ENCODE data around the gene NMU. TPM values are rescaled to one million over a fixed set of nuclear protein-coding genes. Genes with fewer than 3 reads are reported as not detected.

NMU gene
- total and polyA plus RNA-seq, 9 of the 15 experiments (the other 6 are each of a cell fraction or from before 2014, with no cell fraction given), result 73.8 to 846 (median 599) TPM

DNA sequence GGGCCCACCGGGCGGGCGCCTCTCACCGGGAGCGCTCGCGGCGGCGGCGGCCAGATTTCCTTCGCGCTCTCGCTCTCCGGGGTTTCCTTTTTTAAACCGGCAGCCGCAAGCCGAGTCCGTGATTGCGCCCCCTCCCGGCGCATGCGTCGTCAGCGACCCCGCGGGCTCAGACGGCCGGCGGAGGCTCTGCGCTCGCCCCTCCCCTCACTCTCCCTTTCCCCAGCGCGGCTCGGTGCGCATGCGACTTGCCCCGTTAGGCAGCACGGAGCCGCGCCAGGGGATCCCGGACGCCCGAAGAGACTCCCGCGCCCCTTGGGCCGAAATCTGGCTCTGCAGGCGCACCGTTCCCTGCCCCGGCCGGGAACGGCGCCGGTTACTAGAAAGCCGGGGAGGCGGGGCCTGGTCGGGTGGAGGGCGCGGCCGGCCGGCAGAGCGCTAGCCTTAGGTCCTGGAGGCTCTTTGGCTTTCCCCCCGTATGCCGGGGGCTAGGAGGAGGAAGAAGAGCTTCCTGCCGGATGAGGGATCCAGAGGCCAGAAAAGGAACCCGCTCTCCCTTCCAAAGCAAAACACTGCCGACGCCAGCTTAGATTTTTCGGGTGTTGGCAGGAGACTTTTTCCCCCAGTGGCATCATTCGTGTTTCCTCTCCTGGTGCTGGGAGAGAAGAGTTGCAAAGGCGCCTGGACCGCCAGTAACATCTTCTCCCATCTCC, 89.2 kb downstream of the NMU start, which contains the start of gene CLOCK (continued):
- TF ChIP-seq, protein P1, sequence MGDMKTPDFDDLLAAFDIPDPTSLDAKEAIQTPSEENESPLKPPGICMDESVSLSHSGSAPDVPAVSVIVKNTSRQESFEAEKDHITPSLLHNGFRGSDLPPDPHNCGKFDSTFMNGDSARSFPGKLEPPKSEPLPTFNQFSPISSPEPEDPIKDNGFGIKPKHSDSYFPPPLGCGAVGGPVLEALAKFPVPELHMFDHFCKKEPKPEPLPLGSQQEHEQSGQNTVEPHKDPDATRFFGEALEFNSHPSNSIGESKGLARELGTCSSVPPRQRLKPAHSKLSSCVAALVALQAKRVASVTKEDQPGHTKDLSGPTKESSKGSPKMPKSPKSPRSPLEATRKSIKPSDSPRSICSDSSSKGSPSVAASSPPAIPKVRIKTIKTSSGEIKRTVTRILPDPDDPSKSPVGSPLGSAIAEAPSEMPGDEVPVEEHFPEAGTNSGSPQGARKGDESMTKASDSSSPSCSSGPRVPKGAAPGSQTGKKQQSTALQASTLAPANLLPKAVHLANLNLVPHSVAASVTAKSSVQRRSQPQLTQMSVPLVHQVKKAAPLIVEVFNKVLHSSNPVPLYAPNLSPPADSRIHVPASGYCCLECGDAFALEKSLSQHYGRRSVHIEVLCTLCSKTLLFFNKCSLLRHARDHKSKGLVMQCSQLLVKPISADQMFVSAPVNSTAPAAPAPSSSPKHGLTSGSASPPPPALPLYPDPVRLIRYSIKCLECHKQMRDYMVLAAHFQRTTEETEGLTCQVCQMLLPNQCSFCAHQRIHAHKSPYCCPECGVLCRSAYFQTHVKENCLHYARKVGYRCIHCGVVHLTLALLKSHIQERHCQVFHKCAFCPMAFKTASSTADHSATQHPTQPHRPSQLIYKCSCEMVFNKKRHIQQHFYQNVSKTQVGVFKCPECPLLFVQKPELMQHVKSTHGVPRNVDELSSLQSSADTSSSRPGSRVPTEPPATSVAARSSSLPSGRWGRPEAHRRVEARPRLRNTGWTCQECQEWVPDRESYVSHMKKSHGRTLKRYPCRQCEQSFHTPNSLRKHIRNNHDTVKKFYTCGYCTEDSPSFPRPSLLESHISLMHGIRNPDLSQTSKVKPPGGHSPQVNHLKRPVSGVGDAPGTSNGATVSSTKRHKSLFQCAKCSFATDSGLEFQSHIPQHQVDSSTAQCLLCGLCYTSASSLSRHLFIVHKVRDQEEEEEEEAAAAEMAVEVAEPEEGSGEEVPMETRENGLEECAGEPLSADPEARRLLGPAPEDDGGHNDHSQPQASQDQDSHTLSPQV (IDR thresholded peaks at IDR 0.05), result no peak
- TF ChIP-seq PHTF2 (CRISPR knock-in tag; IDR thresholded peaks at IDR 0.05), result no peak
- no peak for TF ChIP-seq ZNF41 (CRISPR knock-in tag; conservative IDR thresholded peaks at IDR 0.05)
- no peak for TF ChIP-seq NR1H2 (CRISPR knock-in tag; IDR thresholded peaks at IDR 0.05)
- 0 out of 2 replicates have a peak, but pooled peaks have one; percentile 41 for TF ChIP-seq BCOR (IDR thresholded peaks at IDR 0.05)
- TF ChIP-seq, protein P2, sequence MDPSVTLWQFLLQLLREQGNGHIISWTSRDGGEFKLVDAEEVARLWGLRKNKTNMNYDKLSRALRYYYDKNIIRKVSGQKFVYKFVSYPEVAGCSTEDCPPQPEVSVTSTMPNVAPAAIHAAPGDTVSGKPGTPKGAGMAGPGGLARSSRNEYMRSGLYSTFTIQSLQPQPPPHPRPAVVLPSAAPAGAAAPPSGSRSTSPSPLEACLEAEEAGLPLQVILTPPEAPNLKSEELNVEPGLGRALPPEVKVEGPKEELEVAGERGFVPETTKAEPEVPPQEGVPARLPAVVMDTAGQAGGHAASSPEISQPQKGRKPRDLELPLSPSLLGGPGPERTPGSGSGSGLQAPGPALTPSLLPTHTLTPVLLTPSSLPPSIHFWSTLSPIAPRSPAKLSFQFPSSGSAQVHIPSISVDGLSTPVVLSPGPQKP (CRISPR knock-in tag; IDR thresholded peaks at IDR 0.05), result no peak
- TF ChIP-seq CBX2 (IDR thresholded peaks at IDR 0.05; ENCODE audit: insufficient read depth, low read length, poor library complexity, severe bottlenecking), result no peak
- no peak for TF ChIP-seq CBX8 (IDR thresholded peaks at IDR 0.05; ENCODE audit: borderline replicate concordance, extremely low read depth, low read depth, low read length, poor library complexity, severe bottlenecking)
- TF ChIP-seq, protein P3, sequence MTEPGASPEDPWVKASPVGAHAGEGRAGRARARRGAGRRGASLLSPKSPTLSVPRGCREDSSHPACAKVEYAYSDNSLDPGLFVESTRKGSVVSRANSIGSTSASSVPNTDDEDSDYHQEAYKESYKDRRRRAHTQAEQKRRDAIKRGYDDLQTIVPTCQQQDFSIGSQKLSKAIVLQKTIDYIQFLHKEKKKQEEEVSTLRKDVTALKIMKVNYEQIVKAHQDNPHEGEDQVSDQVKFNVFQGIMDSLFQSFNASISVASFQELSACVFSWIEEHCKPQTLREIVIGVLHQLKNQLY (CRISPR knock-in tag; conservative IDR thresholded peaks at IDR 0.05), result no peak
- TF ChIP-seq, protein P4, sequence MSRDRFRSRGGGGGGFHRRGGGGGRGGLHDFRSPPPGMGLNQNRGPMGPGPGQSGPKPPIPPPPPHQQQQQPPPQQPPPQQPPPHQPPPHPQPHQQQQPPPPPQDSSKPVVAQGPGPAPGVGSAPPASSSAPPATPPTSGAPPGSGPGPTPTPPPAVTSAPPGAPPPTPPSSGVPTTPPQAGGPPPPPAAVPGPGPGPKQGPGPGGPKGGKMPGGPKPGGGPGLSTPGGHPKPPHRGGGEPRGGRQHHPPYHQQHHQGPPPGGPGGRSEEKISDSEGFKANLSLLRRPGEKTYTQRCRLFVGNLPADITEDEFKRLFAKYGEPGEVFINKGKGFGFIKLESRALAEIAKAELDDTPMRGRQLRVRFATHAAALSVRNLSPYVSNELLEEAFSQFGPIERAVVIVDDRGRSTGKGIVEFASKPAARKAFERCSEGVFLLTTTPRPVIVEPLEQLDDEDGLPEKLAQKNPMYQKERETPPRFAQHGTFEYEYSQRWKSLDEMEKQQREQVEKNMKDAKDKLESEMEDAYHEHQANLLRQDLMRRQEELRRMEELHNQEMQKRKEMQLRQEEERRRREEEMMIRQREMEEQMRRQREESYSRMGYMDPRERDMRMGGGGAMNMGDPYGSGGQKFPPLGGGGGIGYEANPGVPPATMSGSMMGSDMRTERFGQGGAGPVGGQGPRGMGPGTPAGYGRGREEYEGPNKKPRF (IDR thresholded peaks at IDR 0.05; ENCODE audit: low read depth, low read length), result no peak
- TF ChIP-seq, protein P5, sequence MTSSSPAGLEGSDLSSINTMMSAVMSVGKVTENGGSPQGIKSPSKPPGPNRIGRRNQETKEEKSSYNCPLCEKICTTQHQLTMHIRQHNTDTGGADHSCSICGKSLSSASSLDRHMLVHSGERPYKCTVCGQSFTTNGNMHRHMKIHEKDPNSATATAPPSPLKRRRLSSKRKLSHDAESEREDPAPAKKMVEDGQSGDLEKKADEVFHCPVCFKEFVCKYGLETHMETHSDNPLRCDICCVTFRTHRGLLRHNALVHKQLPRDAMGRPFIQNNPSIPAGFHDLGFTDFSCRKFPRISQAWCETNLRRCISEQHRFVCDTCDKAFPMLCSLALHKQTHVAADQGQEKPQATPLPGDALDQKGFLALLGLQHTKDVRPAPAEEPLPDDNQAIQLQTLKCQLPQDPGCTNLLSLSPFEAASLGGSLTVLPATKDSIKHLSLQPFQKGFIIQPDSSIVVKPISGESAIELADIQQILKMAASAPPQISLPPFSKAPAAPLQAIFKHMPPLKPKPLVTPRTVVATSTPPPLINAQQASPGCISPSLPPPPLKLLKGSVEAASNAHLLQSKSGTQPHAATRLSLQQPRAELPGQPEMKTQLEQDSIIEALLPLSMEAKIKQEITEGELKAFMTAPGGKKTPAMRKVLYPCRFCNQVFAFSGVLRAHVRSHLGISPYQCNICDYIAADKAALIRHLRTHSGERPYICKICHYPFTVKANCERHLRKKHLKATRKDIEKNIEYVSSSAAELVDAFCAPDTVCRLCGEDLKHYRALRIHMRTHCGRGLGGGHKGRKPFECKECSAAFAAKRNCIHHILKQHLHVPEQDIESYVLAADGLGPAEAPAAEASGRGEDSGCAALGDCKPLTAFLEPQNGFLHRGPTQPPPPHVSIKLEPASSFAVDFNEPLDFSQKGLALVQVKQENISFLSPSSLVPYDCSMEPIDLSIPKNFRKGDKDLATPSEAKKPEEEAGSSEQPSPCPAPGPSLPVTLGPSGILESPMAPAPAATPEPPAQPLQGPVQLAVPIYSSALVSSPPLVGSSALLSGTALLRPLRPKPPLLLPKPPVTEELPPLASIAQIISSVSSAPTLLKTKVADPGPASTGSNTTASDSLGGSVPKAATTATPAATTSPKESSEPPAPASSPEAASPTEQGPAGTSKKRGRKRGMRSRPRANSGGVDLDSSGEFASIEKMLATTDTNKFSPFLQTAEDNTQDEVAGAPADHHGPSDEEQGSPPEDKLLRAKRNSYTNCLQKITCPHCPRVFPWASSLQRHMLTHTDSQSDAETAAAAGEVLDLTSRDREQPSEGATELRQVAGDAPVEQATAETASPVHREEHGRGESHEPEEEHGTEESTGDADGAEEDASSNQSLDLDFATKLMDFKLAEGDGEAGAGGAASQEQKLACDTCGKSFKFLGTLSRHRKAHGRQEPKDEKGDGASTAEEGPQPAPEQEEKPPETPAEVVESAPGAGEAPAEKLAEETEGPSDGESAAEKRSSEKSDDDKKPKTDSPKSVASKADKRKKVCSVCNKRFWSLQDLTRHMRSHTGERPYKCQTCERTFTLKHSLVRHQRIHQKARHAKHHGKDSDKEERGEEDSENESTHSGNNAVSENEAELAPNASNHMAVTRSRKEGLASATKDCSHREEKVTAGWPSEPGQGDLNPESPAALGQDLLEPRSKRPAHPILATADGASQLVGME (CRISPR knock-in tag; IDR thresholded peaks at IDR 0.05), result 0 out of 2 replicates have a peak, but pooled peaks have one; percentile 13

Data from K562 (cell line).